Measurements from ENCODE around the gene PRKCE.

DNA sequence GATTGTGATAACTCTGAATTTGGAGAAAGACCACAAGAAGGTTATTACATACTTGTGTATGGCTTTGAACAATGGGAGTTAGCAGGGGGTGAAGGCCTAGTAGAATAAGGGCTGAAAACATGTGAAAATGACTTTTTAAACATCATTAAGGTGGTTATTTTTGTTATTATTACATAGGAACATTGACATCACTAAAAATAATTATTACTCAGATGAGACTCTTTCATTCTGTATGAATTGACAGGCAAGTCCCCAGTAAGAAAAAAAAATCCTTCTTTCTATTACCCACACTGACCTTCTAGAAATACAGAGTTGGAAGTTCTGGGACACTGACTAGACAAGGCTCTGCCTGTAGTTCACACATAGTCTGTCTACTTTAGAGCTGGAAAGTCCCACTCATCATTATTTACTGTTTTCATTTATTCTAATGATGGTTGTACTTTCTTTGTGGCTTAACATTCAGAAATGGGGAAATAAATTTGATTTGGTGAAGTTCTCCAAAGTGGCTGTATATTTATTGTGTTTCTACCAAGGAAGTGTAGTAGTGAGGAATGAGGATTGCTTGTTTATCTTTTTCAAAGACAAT, 426.1 kb downstream of the PRKCE start:
- TF ChIP-seq, protein P1, sequence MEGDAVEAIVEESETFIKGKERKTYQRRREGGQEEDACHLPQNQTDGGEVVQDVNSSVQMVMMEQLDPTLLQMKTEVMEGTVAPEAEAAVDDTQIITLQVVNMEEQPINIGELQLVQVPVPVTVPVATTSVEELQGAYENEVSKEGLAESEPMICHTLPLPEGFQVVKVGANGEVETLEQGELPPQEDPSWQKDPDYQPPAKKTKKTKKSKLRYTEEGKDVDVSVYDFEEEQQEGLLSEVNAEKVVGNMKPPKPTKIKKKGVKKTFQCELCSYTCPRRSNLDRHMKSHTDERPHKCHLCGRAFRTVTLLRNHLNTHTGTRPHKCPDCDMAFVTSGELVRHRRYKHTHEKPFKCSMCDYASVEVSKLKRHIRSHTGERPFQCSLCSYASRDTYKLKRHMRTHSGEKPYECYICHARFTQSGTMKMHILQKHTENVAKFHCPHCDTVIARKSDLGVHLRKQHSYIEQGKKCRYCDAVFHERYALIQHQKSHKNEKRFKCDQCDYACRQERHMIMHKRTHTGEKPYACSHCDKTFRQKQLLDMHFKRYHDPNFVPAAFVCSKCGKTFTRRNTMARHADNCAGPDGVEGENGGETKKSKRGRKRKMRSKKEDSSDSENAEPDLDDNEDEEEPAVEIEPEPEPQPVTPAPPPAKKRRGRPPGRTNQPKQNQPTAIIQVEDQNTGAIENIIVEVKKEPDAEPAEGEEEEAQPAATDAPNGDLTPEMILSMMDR (IDR thresholded peaks at IDR 0.05), result no peak
- no peak for TF ChIP-seq POLR2AphosphoS5 (IDR thresholded peaks at IDR 0.05)
- no peak for TF ChIP-seq POLR2A (IDR thresholded peaks at IDR 0.05)
